HPDE6-E6E7 (cell line): ENCODE measurements around the gene LGALS9.
A peak's percentile ranks its signal among the peaks of the same experiment; 100 is the strongest.

ENCODE experiments used
- DNase-seq: peaks from one replicate; pipeline ENCODE4 v3.0.0; 2011; ENCODE audit warnings: missing footprints; ENCODE audit errors: extremely low spot score

The LGALS9 gene

GRCh38 chr17:27630607-27631410 is at the start of gene LGALS9:
Gene LGALS9, plus strand, starts transcription at chr17:27631188. Its CDS starts 78 bp downstream, at chr17:27631266.
- DNase-seq, result peak; percentile 49

GRCh38 chr17:27582696-27583095 is 48.3 kb upstream of the LGALS9 start:
- no peak for DNase-seq

DNA sequence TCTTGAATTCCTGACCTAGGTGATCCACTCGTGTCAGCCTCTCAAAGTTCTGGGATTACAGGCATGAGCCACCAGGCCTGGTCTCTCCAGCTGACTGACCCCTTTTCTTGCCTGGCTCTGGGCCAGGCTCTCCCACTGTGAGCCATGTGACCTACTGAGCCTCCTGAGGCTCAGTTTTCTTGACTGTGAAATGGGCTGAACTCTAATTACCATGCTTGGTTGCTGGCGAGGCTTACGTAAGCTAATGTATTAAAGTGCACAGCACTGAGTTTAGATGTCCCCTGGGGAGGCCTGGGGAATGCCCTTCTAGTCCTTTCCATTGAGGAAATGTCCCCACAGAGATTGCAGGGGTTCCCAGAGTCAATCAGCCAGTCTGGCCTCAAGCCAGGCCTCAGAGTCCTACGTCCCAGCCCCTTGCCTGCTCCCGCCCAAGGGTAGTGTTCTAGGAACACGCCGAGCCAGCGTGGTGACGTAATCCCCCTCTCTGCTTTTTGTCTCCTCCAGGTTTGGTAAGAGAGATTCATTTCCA is 45.8 kb upstream of the LGALS9 start:
- DNase-seq, result no peak

GRCh38 chr17:27585792-27586191 is 45.2 kb upstream of the LGALS9 start:
- no peak for DNase-seq

DNA sequence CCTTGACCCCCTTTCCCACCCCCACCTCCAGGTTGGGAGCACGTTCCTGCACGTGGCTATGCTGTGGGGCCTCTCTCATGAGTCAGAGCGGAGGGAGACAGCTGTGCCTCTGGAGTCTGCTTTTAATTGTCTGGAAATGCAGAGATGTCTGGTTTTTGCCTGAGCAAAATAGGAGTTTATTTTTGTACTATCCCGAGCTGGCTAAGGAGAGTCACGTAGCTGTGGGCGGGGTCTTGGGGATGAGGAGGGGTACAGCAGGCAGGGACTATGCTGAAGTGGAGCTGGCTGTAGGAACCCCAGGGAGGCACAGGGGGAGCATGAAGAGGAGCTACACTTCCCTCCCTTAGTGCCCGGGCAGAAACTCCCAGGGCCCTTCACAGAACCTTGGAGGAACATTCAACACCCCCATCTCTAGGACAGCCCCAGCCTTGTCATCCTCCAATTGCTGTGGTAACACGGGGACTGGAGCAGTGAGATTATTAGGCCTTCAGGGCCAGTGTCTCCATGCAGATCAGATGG is 44.7 kb upstream of the LGALS9 start:
- DNase-seq, result no peak

- no peak for DNase-seq
Measured at GRCh38 chr17:27588354-27588753, 42.6 kb upstream of the LGALS9 start.

DNA sequence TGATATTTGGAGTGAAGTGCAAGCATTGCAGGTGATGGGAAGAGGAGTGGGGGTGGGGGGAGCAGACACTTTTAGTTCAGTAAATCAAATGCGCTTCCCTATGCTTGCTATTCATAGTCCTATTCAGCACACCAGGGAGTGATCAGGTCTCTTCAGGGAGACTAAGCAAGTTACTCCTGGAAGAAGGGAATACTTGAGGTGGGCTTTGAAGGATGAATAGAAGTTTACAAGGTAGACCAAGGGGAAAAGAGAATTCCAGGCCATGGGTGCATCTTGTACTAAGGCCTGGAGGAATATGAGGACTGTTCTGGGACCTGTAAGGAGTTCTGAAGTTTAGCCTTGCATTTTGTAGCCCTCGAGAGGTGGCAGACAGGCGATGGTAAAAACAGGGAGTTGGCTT is 40.1 kb upstream of the LGALS9 start:
- no peak for DNase-seq

DNA sequence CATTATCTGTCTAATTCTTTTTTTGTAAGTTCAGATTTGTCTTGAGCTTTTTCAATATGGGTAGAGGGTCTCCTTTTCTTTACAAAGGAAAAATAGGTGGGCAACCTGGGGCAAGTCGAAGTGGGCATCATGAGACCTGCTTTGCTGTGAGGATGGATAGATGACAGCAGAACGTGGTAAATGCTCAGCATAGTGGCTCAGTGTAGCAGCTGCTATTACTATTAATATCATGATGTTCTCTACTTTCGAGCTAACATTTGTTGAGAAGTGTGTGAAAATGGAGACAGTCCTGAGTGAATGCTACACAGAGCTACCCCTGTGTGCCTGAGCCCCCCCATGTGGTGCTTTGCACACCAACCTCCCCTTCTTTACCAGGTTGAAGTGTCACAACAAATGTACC is 39.0 kb upstream of the LGALS9 start:
- DNase-seq, result no peak

- DNase-seq, result no peak
Measured at GRCh38 chr17:27593232-27593856, 37.6 kb upstream of the LGALS9 start.

- DNase-seq, result no peak
Measured at GRCh38 chr17:27593857-27594255, 37.1 kb upstream of the LGALS9 start.

- no peak for DNase-seq
Measured at GRCh38 chr17:27595208-27595607, 35.8 kb upstream of the LGALS9 start.

- no peak for DNase-seq
Measured at GRCh38 chr17:27596096-27596495, 34.9 kb upstream of the LGALS9 start.

DNA sequence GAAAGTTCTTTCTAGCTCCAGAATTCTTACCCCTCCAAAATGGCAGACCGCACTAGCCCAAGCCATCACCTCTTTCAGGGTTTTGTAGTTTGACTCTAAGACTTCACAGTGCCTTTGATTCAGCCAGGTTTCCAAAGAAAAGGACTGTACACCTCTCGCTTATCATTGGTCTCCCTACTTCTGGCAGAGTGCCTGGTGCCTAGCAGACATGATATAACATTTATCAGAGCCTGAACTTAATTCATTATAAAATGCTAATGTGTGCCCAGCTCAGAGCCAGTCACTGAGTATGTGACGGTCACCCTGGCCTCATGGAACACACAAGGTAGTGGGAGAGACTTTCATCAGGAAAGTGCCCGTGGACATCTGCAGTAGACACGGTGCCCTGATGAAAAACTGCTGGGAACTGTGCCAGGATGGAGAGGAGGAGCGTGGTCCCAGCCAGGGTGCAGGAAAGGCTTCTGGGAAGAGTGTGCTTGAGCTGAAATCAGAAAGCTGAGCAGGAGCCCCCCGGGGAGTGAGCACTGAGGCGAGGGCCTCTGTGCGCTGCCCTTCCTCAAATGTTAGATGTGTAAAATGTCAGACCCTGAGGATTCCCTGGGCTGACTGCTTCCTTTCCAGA is 34.3 kb upstream of the LGALS9 start:
- no peak for DNase-seq

DNA sequence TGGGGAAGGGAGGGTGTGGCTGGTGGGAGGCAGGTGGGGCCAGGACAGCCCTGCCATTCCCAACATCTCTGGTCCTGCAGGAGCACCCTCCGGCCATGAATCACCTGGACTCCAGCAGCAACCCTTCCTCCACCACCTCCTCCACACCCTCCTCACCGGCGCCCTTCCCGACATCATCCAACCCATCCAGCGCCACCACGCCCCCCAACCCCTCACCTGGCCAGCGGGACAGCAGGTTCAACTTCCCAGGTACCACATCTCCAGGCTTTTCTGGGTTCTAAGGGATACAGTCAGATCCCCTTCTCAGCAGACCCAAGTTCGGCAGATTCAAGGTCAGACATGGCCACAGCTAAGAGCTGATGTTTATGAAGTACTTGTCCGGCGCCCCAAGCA is 33.8 kb upstream of the LGALS9 start:
- no peak for DNase-seq

DNA sequence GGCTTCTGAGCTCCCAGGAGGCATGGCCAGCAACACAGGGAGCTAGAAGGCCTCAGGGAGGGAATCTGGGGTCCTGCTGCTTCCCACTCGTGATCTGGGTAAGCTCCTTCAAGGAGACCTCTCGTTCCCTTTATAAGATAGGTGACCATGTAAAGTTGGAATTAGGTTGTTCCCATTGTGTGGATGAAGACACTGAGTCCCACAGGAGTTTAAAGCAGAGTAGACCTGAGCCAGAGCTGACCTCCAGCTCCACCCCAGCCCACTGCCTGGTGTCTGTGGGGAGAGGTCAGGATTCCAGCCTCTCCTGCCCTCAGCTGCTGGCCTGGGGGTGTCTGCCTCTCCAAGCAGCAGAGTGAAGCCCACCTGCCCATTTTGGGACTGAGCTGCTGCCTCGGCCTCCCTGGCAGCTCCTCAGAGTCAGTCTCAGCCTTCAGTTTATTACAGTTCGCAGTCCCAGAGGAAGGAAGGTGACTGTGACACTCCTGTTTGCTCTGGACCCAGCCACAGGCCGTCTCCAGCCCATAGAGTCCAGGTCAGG is 33.1 kb upstream of the LGALS9 start:
- DNase-seq, result no peak

DNA sequence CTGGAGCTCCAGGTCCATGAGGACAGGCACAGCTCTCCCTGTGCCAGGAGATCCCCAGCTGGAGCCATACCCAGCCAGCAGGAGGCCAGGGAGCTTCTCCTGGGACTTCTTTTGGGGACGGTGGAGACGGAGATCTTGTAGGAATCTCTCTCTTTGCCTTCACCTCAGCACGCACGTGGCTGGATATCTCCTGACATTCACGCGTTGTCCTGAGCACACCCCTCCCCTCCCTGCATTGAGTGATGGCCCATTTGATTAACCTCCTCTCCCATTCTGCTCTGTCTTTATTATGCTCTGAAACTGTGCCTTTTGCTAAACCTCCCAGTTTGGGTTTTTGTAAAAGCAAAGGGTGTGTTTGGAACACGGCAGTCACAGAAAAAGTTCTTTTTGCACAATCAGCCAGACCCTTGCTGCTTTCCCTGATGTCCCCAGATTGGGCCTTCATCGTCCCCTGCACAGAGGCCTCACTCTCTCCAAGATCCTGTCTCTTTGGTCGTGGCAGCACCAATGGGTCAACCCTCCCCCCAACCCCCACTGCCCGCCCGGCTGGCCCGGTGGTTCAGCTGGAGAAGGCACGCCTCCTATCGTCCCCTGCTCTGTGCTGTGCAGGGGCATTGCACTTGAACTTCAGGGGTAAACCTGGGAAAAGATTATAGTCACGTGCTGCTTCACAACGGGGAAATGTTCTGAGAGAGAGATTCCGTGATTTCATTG is 32.5 kb upstream of the LGALS9 start:
- no peak for DNase-seq

- DNase-seq, result no peak
Measured at GRCh38 chr17:27600471-27600870, 30.5 kb upstream of the LGALS9 start.

GRCh38 chr17:27601069-27601974 is 29.7 kb upstream of the LGALS9 start:
- peak; percentile 48 for DNase-seq

- DNase-seq, result no peak
Measured at GRCh38 chr17:27601975-27602302, 29.0 kb upstream of the LGALS9 start.

- DNase-seq, result peak; percentile 83
Measured at GRCh38 chr17:27602721-27603420, 28.1 kb upstream of the LGALS9 start.
